Activated naive CD4-positive, alpha-beta T cell (primary cell): ENCODE data around the gene CD84.
A peak's percentile ranks its signal among the peaks of the same experiment; 100 is the strongest.
"Not testable (repeated sequence)": the region's sequence is repeated elsewhere in the genome, so short reads cannot be mapped to it uniquely, and the experiment has no call there.

ENCODE experiments used
- DNase-seq, 4 experiments: peaks; one replicate each; lab custom pipeline; 2025; lab: John Stamatoyannopoulos, UW

CD84 gene

GRCh38 chr1:160608941-160609340, 29.6 kb upstream of the CD84 start:
- DNase-seq = no peak

DNA sequence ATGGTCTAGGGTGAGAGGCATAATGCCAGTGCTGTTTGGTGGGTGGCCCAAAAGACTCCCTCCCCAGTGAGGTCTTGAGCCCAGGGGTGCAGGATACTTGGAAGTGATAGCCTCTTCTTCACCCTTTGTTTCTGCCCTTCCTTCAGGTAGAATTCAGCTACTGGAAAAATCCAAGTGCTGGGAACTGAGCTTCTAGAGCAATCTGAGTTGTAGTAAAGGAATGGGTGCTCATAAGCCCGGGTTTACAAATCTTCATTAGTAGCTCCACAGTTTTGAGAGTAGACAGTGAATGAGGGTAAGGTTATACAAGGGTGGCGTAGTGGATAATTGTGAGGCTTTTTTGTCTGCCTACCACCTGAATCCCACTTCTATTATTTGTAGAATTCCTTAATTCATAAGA, 29.2 kb upstream of the CD84 start:
- DNase-seq = no peak

DNA sequence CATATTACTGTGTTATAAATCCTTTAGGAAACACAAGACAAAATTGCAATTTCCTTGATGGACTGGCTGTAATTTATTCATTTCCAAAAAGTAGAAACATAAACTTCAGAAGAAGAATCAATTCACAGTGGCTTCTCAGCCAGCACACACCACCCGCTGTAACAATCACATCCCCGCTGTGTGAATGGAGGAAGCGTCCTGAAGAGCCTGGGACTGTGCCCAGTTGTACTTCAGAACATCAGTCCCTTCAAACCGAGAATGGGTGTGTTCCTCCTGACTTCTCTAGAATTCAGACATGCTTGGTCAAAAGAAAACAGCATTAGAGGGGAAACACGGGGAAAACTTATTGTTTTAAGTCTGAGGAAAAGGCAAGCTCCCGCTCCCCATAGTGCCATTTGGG, 28.8 kb upstream of the CD84 start:
- no peak for DNase-seq

- no peak for DNase-seq
These were observed 28.4 kb upstream of the CD84 start for GRCh38 chr1:160607672-160608032.

GRCh38 chr1:160607011-160607671, 27.8 kb upstream of the CD84 start:
- peak in 1 of 4 experiments; percentile 3 for DNase-seq

DNA sequence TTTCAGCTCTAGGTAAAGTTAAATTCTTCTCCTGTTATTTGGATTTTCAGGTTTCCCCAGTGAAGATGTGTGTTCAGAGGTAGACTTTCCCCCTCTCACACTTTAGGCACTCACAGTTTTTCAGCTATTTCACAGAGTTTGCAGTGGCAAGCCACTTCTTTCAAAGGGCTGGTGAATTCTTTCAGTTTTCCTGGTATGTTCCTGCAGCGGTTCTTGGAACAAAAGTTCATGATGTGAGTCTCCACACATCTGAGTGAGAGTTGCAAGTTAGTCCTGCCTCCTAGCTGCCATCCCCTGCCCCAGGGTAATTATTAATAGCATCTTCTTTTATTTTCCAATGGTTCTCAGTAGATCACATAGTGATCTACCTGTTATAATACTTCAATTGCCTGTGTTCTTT, 27.3 kb upstream of the CD84 start:
- DNase-seq = no peak

- no peak for DNase-seq
These were observed 26.6 kb upstream of the CD84 start for GRCh38 chr1:160605792-160606479.

- DNase-seq = no peak
These were observed 25.9 kb upstream of the CD84 start for GRCh38 chr1:160605205-160605604.

DNA sequence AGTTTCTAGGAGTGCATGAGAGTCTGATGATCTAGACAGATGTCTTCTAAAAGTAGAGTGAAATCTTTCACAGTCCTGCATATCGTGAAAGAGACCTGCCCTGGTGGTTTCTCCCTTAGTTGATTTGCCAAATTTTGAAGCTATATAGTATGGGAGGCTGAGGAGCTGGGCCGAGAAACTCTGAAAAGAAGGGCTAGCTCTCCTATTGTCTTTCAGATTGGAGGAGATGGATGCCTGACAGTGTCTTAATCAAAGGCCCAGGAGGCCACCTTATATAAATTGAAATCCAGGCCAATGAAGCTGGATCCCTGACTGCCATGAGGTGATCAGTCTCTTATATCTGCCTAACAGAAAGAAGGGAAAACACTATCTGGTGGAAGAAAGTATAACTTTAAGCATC, 18.4 kb upstream of the CD84 start:
- no peak for DNase-seq

DNA sequence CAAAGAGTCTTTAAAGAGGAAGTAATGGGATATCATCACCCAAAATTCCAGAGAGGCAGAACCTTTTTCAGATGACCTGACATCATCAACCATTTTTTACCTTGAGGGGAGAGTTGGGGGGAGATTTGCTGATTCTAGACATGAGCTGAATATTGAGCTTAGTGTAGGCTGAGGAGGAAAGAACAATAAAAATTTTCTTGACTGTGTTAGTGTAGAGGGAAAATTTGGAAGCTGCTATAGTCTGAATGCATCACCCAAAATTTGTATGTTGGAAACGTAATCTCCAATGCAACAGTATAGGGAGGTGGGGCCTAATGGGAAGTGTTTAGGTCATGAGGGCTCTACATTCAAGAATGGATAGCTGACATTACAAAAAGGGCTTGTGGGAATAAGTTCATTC, 17.8 kb upstream of the CD84 start:
- DNase-seq = no peak

DNA sequence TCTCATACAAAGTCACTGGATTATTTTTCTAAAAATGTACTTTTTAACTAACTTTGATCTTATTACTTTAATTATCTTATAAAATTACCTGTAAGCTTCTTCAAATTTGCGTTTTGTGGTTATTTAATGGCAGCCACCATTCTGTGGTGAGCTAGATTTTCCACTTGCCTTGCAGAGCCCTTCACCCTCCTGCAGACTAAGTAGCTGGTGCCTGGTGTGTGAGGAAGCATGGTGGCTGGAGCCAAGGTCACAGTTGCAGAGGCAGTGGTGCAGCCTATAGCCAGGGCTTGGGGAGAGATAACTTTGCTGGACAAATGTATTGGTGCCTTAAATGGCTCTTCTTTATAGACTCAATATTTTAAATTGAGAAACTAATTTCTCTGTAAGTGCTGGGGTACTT, 11.2 kb upstream of the CD84 start:
- DNase-seq = no peak

- no peak for DNase-seq
These were observed 9.2 kb upstream of the CD84 start for GRCh38 chr1:160588468-160588867.

- DNase-seq = no peak
These were observed 5.5 kb upstream of the CD84 start for GRCh38 chr1:160584784-160585183.

DNA sequence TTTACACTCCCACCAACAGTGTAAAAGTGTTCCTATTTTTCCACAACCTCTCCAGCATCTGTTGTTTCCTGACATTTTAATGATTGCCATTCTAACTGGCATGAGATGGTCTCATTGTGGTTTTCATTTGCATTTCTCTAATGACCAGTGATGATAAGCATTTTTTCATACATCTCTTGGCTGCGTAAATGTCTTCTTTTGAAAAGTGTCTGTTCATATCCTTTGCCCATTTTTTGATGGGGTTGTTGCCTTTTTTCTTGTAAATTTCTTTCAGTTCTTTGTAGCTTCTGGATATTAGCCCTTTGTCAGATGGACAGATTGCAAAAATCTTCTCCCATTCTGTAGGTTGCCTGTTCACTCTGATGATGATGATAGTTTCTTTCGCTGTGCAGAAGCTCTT, 3.7 kb upstream of the CD84 start:
- DNase-seq = not testable (repeated sequence)

- no peak for DNase-seq
These were observed 2.7 kb upstream of the CD84 start for GRCh38 chr1:160581961-160582360.

DNA sequence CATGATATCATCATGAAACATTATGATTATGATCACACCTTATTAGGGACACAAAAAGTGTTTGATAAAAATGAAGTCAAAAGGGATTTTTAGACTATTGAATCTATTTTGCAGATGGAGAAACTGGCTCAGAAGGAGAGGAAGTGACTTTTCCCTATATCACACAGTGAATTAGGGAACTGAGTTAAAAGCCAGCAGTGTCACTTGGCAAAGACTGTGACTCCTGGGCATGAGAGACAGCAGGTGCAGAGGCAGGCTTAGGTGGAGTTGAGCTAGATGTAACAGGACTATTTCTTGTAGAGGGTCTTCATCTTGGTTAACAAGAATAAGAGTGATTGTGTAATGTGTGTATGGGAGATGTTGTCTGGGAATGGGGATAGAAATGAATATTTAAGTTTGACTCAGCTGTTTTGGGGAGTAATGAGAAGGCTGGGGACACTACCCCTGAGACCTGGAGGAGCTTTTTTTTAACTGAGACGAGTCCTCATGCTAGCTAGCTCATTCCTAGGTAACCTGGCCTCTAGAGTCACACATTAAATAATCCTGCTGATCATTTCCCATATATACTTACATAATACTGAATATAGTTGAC, 1.0 kb upstream of the CD84 start:
- DNase-seq = no peak

GRCh38 chr1:160578525-160579191, 638 bp downstream of the CD84 start:
- no peak for DNase-seq

DNA sequence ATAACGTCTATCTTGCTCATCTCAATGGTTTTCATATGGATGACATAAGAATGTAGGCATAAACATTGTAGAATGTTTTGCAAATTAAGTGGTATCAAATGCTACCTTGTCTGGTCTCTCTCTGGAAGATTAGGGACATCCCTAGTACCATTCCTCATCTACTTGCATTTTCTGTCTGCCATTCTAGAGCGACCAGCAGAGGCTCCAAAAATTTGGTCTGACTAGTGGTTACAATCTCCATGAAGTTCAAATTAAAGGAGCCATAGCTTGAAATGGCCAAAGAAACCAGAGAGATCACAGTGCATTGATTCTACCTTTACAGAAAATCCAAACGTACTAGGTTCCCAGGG, 1.1 kb downstream of the CD84 start:
- DNase-seq = no peak

DNA sequence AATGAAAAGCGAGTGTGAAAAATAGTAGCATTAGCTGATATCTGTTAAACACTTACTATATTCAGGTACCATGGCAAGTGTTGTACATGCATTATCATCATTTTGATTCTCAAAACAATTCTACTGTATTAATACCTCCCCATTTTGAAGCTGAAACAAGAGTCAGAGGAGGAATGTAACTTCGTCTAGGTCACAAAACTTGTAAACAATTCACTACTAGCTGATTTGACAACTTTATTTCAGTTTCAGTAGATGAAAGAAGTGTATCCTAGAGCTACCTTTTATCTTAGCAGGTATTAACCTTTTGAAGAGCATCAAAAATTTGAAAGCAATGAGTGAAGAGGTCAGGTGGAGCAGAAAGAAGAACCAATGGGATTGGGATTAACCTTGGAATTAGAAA, 1.6 kb downstream of the CD84 start:
- no peak for DNase-seq

GRCh38 chr1:160576884-160577283, 2.4 kb downstream of the CD84 start:
- DNase-seq = no peak

DNA sequence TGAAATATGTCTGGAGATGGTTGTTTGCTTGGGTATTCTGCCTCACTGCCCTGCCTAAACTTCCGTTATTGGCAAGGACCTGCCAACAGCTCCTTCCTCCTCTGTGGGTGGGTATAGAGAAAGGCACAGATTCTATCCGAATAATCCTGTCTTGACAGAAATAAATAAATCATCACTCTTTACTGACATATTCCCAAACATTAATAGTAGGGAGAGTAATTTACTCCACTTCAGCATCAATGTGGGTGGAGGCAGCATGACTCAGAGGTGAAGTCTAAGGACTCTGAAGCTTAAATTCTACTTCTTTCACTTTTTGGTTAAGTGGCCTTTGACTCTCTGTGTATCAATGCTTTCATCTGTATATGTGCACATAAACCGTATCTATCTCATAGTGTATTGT, 2.9 kb downstream of the CD84 start:
- DNase-seq = no peak

DNA sequence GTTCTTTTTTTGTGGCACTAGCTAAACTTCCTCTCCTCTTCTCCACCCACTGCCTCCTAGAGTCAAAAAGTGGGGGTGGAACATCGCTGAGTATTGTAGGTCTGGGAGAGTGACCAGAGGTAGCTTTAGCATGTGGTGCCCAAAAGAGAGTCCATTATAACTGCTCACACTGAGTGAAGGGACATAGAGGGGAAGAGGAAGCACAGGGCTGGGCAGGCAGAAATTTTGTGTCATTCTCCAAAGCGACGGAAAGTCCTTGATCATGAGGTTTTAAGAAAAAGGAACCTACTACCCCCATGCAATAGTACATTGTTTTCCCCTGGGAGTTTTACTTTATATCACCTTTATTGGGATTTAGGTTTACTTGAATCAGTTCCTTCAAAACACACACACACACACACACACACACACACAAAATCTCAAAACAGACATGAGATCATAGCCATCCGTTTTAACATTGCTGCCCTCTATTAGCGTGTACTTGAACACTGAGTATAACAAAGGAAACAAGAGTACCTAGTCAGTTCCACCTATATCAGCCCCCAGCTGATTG, 4.1 kb downstream of the CD84 start:
- no peak for DNase-seq

- DNase-seq = no peak
These were observed 8.5 kb downstream of the CD84 start for GRCh38 chr1:160570840-160571239.
